ENCODE measurements around the gene CSPG4.
"Not testable (repeated sequence)": the region's sequence is repeated elsewhere in the genome, so short reads cannot be mapped to it uniquely, and the experiment has no call there.

The CSPG4 gene

DNA sequence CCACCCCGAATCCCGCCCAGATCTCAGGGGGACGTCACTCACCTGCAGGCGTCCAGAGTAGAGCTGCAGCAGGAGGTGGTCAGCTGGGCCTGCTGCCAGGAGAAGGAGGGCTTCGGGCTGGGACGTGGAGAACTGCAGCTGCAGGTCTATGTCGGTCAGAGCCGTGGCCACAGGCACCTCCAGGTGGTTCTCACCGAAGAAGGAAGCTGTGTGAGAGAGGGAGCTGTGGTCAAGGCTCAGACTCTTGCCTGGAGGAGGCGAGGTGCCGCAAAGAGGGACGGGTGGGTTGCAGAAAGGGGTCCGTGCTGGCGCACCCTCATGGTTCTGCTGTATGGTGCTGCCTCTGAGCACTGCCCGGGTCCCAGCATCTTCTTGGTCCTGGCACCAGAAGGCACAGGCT, 19.6 kb downstream of the CSPG4 start:
- not testable (repeated sequence) for H3K4me1 ChIP-seq (ENCODE audit: insufficient read depth, low read length); H3K36me3 ChIP-seq (ENCODE audit: insufficient read depth, low read length); H3K4me3 ChIP-seq (ENCODE audit: low read length); H2AFZ ChIP-seq (ENCODE audit: low read depth, low read length); H3K9me3 ChIP-seq (ENCODE audit: low read length); H3K27me3 ChIP-seq (ENCODE audit: insufficient read depth, low read length)

DNA sequence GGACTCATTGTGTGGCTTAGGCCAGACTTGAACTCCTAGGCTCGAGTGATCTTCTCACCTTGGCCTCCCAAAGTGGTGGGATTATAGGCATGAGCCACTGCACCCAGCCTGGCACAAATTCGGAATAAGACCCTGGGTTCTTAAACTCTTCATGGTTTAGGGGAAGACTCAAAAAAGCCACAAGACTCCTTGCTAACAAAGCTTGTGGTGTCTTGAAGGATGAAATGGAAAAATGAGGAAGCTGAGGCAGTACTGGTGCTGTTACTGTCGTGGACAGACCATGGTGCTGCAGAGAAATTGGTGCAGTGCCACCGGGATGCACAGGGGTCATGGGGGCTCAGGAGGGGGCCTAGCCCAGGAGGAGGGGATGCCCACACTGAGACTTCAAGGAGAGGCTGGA, 20.3 kb downstream of the CSPG4 start:
- not testable (repeated sequence) for H2AFZ ChIP-seq (ENCODE audit: low read depth, low read length); H3K4me3 ChIP-seq (ENCODE audit: low read length); H3K36me3 ChIP-seq (ENCODE audit: insufficient read depth, low read length); H3K27me3 ChIP-seq (ENCODE audit: insufficient read depth, low read length); H3K4me1 ChIP-seq (ENCODE audit: insufficient read depth, low read length); H3K9me3 ChIP-seq (ENCODE audit: low read length)

DNA sequence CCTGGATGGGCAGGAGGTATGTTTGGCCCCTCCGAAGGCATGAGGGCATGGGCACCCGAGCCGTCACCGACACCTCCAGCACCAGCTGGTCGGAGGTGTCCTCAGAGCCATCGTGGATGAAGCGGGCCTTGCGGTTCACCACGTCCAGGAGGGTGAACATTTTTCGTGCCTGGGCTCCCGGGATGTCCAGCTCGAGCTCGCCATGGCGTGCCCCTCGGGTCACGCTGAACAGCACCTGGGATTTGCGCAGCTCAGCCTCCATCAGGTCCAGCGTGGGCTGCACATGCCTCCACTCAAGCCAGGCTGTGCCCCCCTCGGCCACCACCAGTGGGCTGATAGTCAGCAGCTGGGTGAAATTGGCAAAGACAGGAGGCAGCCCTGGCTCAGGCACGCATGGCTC, 23.2 kb downstream of the CSPG4 start:
- H2AFZ ChIP-seq (ENCODE audit: low read depth, low read length); H3K27me3 ChIP-seq (ENCODE audit: insufficient read depth, low read length); H3K9me3 ChIP-seq (ENCODE audit: low read length); H3K4me3 ChIP-seq (ENCODE audit: low read length); H3K36me3 ChIP-seq (ENCODE audit: insufficient read depth, low read length); H3K4me1 ChIP-seq (ENCODE audit: insufficient read depth, low read length): not testable (repeated sequence)

DNA sequence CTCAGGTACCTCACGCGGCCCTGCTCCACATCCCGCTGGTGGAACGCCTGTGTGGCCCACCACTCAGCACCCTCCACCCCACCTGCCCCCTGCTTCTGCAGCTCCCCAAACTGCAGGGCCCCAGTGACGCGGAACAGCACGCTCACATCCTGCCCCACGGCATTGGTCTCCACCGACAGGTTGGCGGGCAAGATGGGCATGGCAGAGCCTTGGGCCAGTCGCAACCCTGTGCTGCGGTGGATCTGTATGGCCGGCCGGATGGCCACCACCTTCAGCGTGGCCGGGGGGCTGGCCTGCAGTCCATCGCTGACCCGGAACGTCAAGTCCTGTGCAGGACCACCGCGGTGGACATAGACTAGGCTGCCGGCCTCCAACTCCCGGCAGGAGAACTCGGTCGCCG, 23.8 kb downstream of the CSPG4 start:
- Histone ChIP-seq H3K4me1 (ENCODE audit: insufficient read depth, low read length) (peaks cover 5% of the 10 kb centered on the region), H3K4me3 (ENCODE audit: low read length) (no peak overlapping the region), H3K36me3 (ENCODE audit: insufficient read depth, low read length) (no peaks in the 10 kb centered on the region), H3K27me3 (ENCODE audit: insufficient read depth, low read length) (no peaks in the 10 kb centered on the region), H2AFZ (ENCODE audit: low read depth, low read length) (no peak overlapping the region), H3K9me3 (ENCODE audit: low read length) (no peaks in the 10 kb centered on the region)

DNA sequence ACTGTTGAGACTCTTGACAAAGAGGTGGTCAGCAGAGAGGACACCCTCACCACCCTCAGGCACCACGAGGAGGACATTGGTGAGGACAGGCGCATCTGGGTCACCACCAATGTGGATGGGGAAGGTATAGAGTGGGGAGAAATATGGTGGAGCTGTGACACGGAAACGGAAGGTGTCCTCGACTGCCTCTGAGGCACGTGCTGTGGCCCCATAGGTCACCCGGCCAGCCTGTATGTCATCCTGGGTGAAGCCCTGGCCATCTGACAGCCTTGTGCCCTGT, 24.4 kb downstream of the CSPG4 start:
- H3K4me3 ChIP-seq (ENCODE audit: low read length) = no peak overlapping the region
- H3K27me3 ChIP-seq (ENCODE audit: insufficient read depth, low read length) = no peaks in the 10 kb centered on the region
- peaks cover 3% of the 10 kb centered on the region for H3K4me1 ChIP-seq (ENCODE audit: insufficient read depth, low read length)
- H3K36me3 ChIP-seq (ENCODE audit: insufficient read depth, low read length) = no peaks in the 10 kb centered on the region
- H3K9me3 ChIP-seq (ENCODE audit: low read length) = no peaks in the 10 kb centered on the region
- no peak overlapping the region for H2AFZ ChIP-seq (ENCODE audit: low read depth, low read length)

DNA sequence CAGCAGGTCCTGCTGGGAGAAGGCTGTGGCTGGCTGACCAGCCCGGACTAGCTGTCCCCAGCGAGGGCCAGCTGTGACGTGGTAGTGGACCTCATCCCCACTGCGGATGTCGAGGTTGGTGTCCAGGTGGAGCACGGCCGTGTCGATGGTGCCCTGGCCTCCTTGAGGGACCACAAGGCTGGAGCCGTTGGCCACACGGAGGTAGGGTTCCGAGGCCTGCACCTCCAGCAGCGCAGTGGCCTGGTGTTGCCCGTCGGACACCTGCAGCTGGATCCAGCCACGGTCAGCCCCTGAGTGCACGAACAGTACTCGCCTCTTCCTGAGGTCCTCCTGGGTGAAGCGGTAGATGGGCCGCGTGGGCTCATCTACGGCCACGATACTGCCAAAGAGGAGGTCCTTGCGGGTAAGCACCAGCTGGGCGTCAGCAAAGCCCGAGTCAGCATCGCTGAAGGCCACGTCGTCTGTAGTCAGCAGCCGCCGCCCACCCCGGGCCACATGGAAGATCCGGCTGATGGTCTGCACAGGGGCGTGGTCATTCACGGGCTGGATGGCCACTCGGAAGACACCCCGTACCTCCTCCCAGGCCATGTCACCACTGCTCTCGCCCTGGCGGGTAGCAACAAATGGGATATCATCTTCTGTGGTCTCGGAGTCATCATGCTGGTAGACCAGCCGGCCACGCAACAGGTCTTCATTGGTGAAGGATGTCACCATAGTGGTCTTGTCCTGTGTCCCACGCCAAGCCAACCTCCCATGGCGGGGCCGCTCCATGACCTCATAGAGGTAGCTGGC, 25.0 kb downstream of the CSPG4 start:
- no peaks in the 10 kb centered on the region for H3K27me3 ChIP-seq (ENCODE audit: insufficient read depth, low read length)
- H3K4me3 ChIP-seq (ENCODE audit: low read length) = no peak overlapping the region
- no peaks in the 10 kb centered on the region for H3K9me3 ChIP-seq (ENCODE audit: low read length)
- no peaks in the 10 kb centered on the region for H3K36me3 ChIP-seq (ENCODE audit: insufficient read depth, low read length)
- no peak overlapping the region for H2AFZ ChIP-seq (ENCODE audit: low read depth, low read length)
- H3K4me1 ChIP-seq (ENCODE audit: insufficient read depth, low read length) = peaks cover 3% of the 10 kb centered on the region

DNA sequence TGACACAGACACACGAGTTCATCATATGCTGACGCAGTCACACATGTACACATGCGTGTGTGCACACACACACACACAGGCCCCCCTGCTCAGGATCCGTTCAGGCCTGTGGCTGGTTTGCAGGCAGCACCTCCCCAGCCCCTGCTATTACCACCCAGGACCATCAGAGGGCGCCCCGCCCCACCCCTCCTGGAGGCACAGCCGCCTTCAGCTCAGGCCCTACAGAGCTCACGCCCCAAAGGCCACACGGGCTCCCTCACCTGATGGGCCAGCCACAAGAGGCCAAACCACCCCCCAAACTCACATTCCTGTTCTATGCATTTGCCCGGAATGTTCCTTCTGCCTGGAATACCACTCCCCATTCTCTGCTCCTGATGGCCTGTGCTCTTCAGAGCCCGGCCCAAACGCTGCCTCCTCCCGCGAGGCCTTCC, 26.4 kb downstream of the CSPG4 start:
- not testable (repeated sequence) for H3K4me1 ChIP-seq (ENCODE audit: insufficient read depth, low read length); H3K4me3 ChIP-seq (ENCODE audit: low read length); H2AFZ ChIP-seq (ENCODE audit: low read depth, low read length); H3K9me3 ChIP-seq (ENCODE audit: low read length); H3K27me3 ChIP-seq (ENCODE audit: insufficient read depth, low read length); H3K36me3 ChIP-seq (ENCODE audit: insufficient read depth, low read length)

DNA sequence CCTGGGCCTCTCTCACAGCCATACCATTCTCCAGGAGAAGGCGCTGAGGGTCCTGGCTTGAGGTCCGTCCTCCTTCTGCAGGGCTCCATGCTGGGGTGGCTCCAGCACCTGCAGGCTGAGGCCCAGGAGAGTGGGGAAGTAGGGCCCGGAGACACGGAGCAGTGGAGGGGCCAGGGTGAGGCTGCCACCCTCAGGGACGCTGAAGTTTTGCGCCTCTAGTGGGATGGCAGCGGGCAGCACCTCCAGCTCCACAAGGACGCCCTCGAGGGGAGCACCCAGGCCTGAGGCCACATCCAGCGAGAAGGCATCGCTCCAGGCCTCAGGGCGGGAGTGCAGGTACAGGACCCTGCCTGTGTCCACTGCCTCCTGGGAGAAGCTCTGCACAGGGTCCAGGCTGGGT, 27.5 kb downstream of the CSPG4 start:
- peaks cover 10% of the 10 kb centered on the region for H3K4me1 ChIP-seq (ENCODE audit: insufficient read depth, low read length)
- no peaks in the 10 kb centered on the region for H3K27me3 ChIP-seq (ENCODE audit: insufficient read depth, low read length)
- no peaks in the 10 kb centered on the region for H3K9me3 ChIP-seq (ENCODE audit: low read length)
- no peak overlapping the region for H2AFZ ChIP-seq (ENCODE audit: low read depth, low read length)
- no peak overlapping the region for H3K4me3 ChIP-seq (ENCODE audit: low read length)
- H3K36me3 ChIP-seq (ENCODE audit: insufficient read depth, low read length) = no peaks in the 10 kb centered on the region

DNA sequence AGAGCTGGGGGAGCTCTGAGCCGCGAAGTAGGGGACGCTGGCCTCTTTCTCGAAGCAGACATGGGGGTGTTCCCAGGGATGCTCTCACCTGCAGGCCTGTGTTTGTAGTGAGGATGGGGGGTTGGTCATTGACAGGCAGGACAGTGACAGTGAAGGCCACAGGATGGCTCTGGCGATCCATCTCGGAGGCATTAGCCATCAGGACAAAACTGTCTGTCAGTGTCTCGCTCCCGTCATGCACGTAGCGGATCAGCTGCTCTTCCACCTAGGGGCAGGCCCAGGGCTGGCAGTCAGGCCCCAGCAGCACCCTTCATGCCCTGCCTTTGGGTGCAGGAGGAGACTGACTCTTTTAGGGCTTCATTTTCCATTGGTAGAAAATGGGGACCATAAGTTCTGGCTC, 28.0 kb downstream of the CSPG4 start:
- Histone ChIP-seq H3K36me3 (ENCODE audit: insufficient read depth, low read length) (no peaks in the 10 kb centered on the region), H3K4me1 (ENCODE audit: insufficient read depth, low read length) (peaks cover 13% of the 10 kb centered on the region), H3K9me3 (ENCODE audit: low read length) (no peaks in the 10 kb centered on the region), H3K27me3 (ENCODE audit: insufficient read depth, low read length) (no peaks in the 10 kb centered on the region), H2AFZ (ENCODE audit: low read depth, low read length) (no peak overlapping the region), H3K4me3 (ENCODE audit: low read length) (no peak overlapping the region)

DNA sequence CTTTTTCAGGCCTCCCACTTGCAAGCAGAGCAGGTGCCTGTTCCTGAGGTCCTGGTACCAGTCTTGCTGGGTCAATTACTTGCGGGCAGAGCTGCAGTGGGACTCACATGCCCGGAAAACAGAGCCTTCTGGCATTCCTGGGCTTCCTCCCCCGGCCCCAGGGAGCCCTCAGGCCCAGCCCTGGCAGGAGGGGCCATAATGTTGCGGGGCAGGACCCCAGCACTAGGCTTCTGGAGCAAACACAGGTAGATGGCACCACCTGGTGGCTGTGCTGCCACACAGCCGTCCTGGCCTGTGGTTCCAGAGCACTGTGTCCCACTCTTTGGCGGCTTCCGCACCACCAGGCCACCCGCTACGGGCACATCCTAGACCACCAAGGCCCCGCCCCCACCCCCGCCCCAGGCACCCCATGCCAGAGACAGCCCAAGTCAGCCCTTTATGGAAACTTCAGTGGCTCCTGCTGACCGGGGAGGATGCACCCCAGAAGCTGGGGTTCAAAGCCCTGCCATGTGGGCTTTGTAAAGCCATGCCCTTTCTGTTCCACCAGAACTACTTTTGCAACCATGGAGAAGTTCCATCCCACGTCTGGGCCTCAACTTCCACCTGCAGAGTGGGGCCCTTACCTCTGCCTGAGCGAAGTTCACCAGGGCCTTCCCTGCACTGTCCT, 28.9 kb downstream of the CSPG4 start:
- not testable (repeated sequence) for H3K27me3 ChIP-seq (ENCODE audit: insufficient read depth, low read length); H3K4me3 ChIP-seq (ENCODE audit: low read length); H3K9me3 ChIP-seq (ENCODE audit: low read length); H2AFZ ChIP-seq (ENCODE audit: low read depth, low read length); H3K36me3 ChIP-seq (ENCODE audit: insufficient read depth, low read length)
- H3K4me1 ChIP-seq (ENCODE audit: insufficient read depth, low read length) = peaks cover 13% of the 10 kb centered on the region

DNA sequence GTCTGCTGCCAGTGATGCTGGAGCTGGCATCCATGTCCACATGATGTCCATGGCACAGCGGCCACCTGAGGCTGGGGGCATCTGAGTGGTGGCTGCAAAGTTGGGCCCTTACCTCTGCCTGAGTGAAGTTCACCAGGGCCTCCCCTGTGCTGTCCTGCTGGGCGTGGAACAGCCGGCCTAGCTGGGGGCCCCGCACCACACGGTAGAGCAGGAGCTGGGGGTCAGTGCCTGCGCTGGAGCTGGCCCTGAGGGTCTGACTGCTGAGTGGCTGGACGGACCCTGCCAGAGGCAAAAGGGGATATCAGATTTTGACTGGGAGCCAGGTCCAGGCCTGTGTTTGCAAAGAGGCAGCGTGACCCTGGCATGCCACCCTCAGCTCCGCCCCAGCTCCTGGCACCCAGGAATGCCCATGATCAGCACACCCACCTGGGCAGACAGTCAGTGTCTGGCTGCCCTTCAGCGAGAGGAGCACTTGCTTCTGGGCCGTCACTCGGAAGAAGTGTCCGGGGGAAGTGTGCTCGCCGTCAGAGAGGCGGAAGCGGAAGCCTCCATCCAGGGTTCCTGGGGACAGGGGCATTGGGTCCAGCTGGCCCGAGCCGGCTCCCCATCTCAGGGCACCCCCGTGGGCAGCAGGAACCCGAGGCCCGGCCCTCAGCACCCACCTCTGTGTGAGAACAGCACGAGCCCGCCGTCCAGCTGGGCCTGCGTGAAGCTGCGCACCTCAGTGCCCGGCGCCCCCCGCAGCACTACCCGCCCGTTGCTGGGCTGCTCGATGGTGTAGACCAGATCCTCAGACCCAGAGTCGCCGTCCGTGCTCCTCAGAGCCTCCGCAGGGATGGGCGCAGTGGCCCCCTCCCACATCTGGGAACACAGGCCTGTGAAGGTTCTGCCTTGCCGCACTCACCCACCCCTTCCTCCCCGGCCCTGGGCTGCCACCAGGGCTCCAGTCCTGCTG, 30.2 kb downstream of the CSPG4 start:
- Histone ChIP-seq H2AFZ (ENCODE audit: low read depth, low read length) (no peak overlapping the region), H3K4me3 (ENCODE audit: low read length) (no peak overlapping the region), H3K36me3 (ENCODE audit: insufficient read depth, low read length) (no peaks in the 10 kb centered on the region), H3K4me1 (ENCODE audit: insufficient read depth, low read length) (peaks cover 17% of the 10 kb centered on the region), H3K9me3 (ENCODE audit: low read length) (no peaks in the 10 kb centered on the region), H3K27me3 (ENCODE audit: insufficient read depth, low read length) (no peaks in the 10 kb centered on the region)

DNA sequence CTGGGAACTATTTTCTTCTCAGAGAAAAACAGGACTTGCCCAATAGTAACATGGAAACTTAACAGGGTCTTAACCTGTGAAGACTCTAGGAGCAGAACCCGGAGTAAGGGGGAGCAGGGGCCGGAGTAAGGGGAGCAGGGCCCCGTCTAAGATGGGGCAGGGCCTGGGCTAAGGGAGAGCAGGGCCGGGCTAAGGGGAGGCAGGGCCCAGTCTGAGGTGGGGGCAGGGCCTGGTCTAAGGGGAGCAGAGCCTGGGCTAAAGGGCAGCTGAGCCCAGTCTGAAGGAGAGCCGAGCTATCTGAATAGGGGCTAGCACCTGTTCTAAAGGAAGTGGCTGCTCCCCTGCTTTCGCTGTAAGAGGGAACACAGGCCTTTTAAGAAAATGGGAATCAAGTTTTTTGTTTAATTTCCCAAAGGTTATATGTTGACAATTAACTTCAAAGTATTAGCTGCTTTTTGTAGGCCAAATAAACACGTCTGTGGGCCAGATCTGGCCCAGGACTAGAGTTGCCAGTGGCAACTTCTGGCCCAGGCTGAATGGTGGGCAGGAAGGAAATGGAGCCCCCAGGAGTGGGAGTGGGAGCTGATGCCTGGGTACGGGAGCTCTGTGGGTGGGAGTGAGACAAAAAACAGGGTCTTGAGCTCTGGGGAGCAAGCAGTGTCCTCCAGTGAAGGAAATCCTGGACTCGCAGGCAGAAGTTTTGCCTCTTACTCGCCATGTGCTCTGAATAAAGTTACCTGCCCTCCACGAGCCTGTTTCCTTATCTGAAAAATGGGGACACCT, 32.5 kb downstream of the CSPG4 start:
- Histone ChIP-seq H3K36me3 (ENCODE audit: insufficient read depth, low read length) (no peaks in the 10 kb centered on the region), H3K4me3 (ENCODE audit: low read length) (no peak overlapping the region), H3K27me3 (ENCODE audit: insufficient read depth, low read length) (no peaks in the 10 kb centered on the region), H3K9me3 (ENCODE audit: low read length) (no peaks in the 10 kb centered on the region), H3K4me1 (ENCODE audit: insufficient read depth, low read length) (peaks cover 20% of the 10 kb centered on the region), H2AFZ (ENCODE audit: low read depth, low read length) (no peak overlapping the region)

DNA sequence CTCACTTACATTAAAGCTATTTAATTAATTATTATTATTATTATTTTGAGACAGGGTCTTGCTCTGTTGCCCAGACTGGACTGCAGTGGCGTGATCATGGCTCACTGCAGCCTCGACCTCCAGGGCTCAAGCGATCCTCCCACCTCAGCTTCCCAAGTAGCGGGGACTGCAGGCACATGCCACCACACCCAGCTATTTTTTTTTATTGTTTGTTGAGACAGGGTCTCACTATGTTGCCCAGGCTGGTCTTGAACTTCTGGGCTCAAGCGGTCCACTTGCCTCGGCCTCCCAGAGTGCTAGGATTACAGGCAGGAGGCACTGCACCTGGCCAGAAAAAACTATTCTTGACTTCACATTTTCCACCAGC, 34.3 kb downstream of the CSPG4 start:
- not testable (repeated sequence) for H3K9me3 ChIP-seq (ENCODE audit: low read length); H3K4me3 ChIP-seq (ENCODE audit: low read length); H3K36me3 ChIP-seq (ENCODE audit: insufficient read depth, low read length); H2AFZ ChIP-seq (ENCODE audit: low read depth, low read length); H3K27me3 ChIP-seq (ENCODE audit: insufficient read depth, low read length)
- peaks cover 20% of the 10 kb centered on the region for H3K4me1 ChIP-seq (ENCODE audit: insufficient read depth, low read length)

Measured in neuron (in vitro differentiated cells).